OCI-LY7 (cell line): ENCODE data around the gene ELFN1. TPM values are rescaled to one million over a fixed set of nuclear protein-coding genes. Genes with fewer than 3 reads are reported as not detected.

Experiments used
- BruUV-seq: library from RNA; stranded (reverse); fragments of 400-500 nt; replicated peaks from 2 replicates; lab custom pipeline; 2021; lab: Mats Ljungman, UMichigan
- CTCF ChIA-PET: fragments of 300-600 bp; sonication (Branson Sonifier 250); formaldehyde crosslinking; loops from one replicate; lab custom pipeline; 2022; ENCODE audit warnings: antibody characterized with exemption; ENCODE audit not compliant: unreplicated experiment; lab: Charles Lee
- POLR2A ChIA-PET: fragments of 300-600 bp; sonication (Branson Sonifier 250); formaldehyde crosslinking; loops from one replicate; lab custom pipeline; 2022; ENCODE audit warnings: antibody characterized with exemption; lab: Charles Lee
- DNase-seq: peaks from one replicate; pipeline ENCODE4 v3.0.0-alpha.2; 2015; ENCODE audit warnings: low spot score
- H2AFZ ChIP-seq: fragments of 200-600 bp; sonication (generic), shearing (Covaris generic); 2 replicates; pipeline ENCODE4 v1.6.1; 2014; ENCODE audit warnings: mild to moderate bottlenecking, antibody characterized with exemption, low read length, moderate library complexity
- H3K27ac ChIP-seq: fragments of 200-600 bp; sonication (generic); 2 replicates; pipeline ENCODE4 v1.5.1; 2014; ENCODE audit warnings: mixed run types, low read depth, mild to moderate bottlenecking, moderate library complexity, low read length, inconsistent platforms; ENCODE audit not compliant: poor library complexity, severe bottlenecking
- H3K36me3 ChIP-seq: fragments of 200-600 bp; sonication (generic); 2 replicates; pipeline ENCODE4 v1.6.1; 2014; ENCODE audit warnings: mild to moderate bottlenecking, antibody characterized with exemption, low read length, moderate library complexity, mixed read lengths; ENCODE audit not compliant: insufficient read depth
- H3K4me1 ChIP-seq: fragments of 200-600 bp; sonication (generic); 2 replicates; pipeline ENCODE4 v1.5.1; 2014; ENCODE audit warnings: mild to moderate bottlenecking, low read length; ENCODE audit not compliant: insufficient read depth, poor library complexity, severe bottlenecking
- H3K4me2 ChIP-seq: fragments of 200-600 bp; sonication (generic); 2 replicates; pipeline ENCODE4 v1.6.1; 2014; ENCODE audit warnings: mild to moderate bottlenecking, low read length
- H3K4me3 ChIP-seq: fragments of 200-600 bp; sonication (generic); 2 replicates; pipeline ENCODE4 v1.5.1; 2014; ENCODE audit warnings: mild to moderate bottlenecking, low read depth, low read length; ENCODE audit not compliant: poor library complexity, severe bottlenecking
- H3K79me2 ChIP-seq: fragments of 200-600 bp; sonication (generic); 2 replicates; pipeline ENCODE4 v1.6.1; 2016; ENCODE audit warnings: low read depth, mild to moderate bottlenecking, low read length, moderate library complexity, mixed read lengths; ENCODE audit not compliant: insufficient read depth
- H3K9me2 ChIP-seq: fragments of 200-600 bp; sonication (generic); 2 replicates; pipeline ENCODE4 v1.6.1; 2016; ENCODE audit warnings: mild to moderate bottlenecking, low read length, mixed read lengths; ENCODE audit not compliant: insufficient read depth
- H3K9me3 ChIP-seq: fragments of 200-600 bp; sonication (generic); 2 replicates; pipeline ENCODE4 v1.6.1; 2014; ENCODE audit warnings: mild to moderate bottlenecking, mixed run types, low read length, mixed read lengths
- H4K20me1 ChIP-seq: fragments of 200-600 bp; sonication (generic); 2 replicates; pipeline ENCODE4 v1.6.1; 2014; ENCODE audit warnings: mild to moderate bottlenecking, antibody characterized with exemption, low read length, moderate library complexity, mixed read lengths; ENCODE audit not compliant: insufficient read depth
- EZH2phosphoT487 ChIP-seq: fragments of 200-600 bp; sonication (generic); IDR thresholded peaks from 2 replicates; pipeline ENCODE4 v1.6.1; 2018; ENCODE audit warnings: low read depth, borderline replicate concordance, mild to moderate bottlenecking, mixed run types, antibody characterized with exemption, low read length, moderate library complexity, mixed read lengths
- intact Hi-C: fragments of 100-400 bp; cut with micrococcal nuclease; formaldehyde crosslinking; loops from one replicate; pipeline ENCODE4 v1.10.0; 2022; ENCODE audit not compliant: unreplicated experiment
- total RNA-seq, 2 experiments: library from RNA; depleted of rRNA in 1 of 2; stranded (reverse); fragments of >200 nt in 1 of 2; shearing (Covaris generic) in 1 of 2; gene quantifications; 2 replicates each; pipeline ENCODE4 v1.2.3, GENCODE V29; 2014 to 2022
- TF ChIP-seq, protein P1 (sequence below): fragments of 200-600 bp; sonication (generic); conservative IDR thresholded peaks from 2 replicates; pipeline ENCODE4 v1.5.1; 2014; ENCODE audit warnings: mild to moderate bottlenecking, antibody characterized with exemption, low read length, moderate library complexity, mixed read lengths

The ELFN1 gene
- total RNA-seq, 2 experiments from 2014 or later = not detected

DNA sequence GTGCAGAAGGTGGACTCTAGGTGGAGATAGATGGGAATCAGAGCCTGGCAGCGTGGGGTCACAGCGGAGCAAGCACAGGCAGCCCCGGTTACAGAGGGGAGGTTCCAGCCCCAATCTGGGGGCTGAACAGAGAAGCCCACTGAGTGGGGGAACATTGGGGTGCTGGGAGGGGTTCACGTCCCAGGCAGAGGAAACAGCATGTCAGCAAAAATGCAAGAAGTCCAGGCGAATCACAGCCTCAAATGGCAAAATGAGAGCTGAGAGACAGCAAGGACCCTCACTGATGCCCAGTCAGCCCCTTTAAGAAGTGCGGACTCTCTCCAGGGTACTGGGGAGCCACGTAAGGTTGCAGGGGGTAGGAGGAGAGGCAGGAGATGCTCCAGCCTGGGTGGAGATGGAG, 62.0 kb downstream of the ELFN1 start:
- H3K4me3 ChIP-seq = no peak overlapping the region
- no peaks in the 10 kb centered on the region for H3K9me3 ChIP-seq
- H3K36me3 ChIP-seq = no peaks in the 10 kb centered on the region
- POLR2A ChIA-PET = no interaction called here
- no peaks in the 10 kb centered on the region for H3K79me2 ChIP-seq
- H2AFZ ChIP-seq = no peak overlapping the region
- no peak overlapping the region for H3K4me2 ChIP-seq
- intact Hi-C loops = no loop called here
- H3K4me1 ChIP-seq = no peaks in the 10 kb centered on the region
- CTCF ChIA-PET = no interaction called here
- DNase-seq = no peak
- no peaks in the 10 kb centered on the region for H3K9me2 ChIP-seq
- no TSS peak for BruUV-seq
- H3K27ac ChIP-seq = no peak overlapping the region
- H4K20me1 ChIP-seq = no peaks in the 10 kb centered on the region
- TF ChIP-seq EZH2phosphoT487 = no peak
- TF ChIP-seq, protein P1, sequence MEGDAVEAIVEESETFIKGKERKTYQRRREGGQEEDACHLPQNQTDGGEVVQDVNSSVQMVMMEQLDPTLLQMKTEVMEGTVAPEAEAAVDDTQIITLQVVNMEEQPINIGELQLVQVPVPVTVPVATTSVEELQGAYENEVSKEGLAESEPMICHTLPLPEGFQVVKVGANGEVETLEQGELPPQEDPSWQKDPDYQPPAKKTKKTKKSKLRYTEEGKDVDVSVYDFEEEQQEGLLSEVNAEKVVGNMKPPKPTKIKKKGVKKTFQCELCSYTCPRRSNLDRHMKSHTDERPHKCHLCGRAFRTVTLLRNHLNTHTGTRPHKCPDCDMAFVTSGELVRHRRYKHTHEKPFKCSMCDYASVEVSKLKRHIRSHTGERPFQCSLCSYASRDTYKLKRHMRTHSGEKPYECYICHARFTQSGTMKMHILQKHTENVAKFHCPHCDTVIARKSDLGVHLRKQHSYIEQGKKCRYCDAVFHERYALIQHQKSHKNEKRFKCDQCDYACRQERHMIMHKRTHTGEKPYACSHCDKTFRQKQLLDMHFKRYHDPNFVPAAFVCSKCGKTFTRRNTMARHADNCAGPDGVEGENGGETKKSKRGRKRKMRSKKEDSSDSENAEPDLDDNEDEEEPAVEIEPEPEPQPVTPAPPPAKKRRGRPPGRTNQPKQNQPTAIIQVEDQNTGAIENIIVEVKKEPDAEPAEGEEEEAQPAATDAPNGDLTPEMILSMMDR = no peak

DNA sequence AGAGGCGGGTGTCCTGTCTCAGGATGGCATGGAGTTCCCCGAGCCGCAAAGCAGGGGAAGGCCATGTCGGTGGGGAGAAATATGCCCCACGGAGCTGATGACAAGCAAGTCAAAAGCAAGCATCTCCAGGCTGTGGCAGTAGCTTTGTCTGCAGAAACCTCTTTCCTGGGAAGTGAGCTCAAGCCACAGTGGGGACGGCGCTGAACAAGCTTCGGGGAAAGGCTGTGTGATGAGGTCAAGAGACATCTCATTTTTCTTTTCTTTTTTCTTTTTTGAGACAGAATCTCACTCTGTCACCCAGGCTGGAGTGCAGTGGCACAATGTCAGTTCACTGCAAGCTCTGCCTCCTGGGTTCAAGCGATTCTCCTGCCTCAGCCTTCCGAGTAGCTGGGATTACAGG, 62.6 kb downstream of the ELFN1 start:
- ChIA-PET POLR2A (no interaction called here), CTCF (no interaction called here)
- H3K4me1 ChIP-seq = no peaks in the 10 kb centered on the region
- no peaks in the 10 kb centered on the region for H3K9me2 ChIP-seq
- no TSS peak for BruUV-seq
- H2AFZ ChIP-seq = no peak overlapping the region
- H3K4me2 ChIP-seq = no peak overlapping the region
- no peak overlapping the region for H3K27ac ChIP-seq
- DNase-seq = no peak
- intact Hi-C loops = no loop called here
- H3K4me3 ChIP-seq = no peak overlapping the region
- H3K36me3 ChIP-seq = no peaks in the 10 kb centered on the region
- no peaks in the 10 kb centered on the region for H3K79me2 ChIP-seq
- no peaks in the 10 kb centered on the region for H3K9me3 ChIP-seq
- no peaks in the 10 kb centered on the region for H4K20me1 ChIP-seq
- no peak for TF ChIP-seq EZH2phosphoT487
- TF ChIP-seq, protein P1 = no peak

DNA sequence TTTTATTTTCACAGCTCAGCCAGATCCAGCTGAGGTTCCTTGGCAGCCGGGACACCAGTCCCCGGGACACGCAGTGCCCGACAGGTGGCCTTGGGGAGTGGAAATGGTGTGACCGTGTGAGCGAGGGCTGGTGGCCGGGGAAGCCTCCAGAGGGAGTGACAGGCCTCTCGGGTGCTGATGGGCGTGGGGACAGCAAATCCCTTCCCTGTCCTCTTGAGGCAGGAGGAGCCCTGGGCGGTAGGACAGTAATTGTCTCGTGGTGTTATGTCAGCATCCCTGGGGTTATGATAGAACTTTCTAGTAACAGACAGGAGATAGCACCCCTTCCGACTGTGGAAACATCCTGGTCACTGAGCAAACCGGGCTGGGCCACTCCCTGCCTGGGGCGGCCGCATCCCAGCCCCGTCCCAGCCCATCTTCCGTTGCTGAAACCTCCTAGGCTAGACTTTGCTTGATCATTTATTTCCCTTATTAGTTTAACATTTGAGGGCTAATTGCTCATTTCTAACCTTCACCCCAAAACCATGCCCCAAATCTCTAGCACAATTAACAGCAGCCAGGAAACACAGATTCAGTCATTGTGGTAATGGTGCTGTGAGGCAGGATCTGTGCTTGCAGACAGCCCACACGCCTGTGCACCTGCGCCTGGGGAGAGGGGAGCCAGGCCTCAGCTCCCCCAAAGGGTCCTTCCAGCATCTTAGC, 63.3 kb downstream of the ELFN1 start:
- H3K36me3 ChIP-seq = no peaks in the 10 kb centered on the region
- TF ChIP-seq EZH2phosphoT487 = no peak
- TF ChIP-seq, protein P1 = no peak
- POLR2A ChIA-PET = no interaction called here
- H2AFZ ChIP-seq = no peak overlapping the region
- H3K9me3 ChIP-seq = no peaks in the 10 kb centered on the region
- intact Hi-C loops = no loop called here
- no peaks in the 10 kb centered on the region for H3K9me2 ChIP-seq
- H3K79me2 ChIP-seq = no peaks in the 10 kb centered on the region
- no peak overlapping the region for H3K4me3 ChIP-seq
- DNase-seq = no peak
- no peaks in the 10 kb centered on the region for H3K4me1 ChIP-seq
- H4K20me1 ChIP-seq = no peaks in the 10 kb centered on the region
- H3K27ac ChIP-seq = no peak overlapping the region
- H3K4me2 ChIP-seq = no peak overlapping the region
- no TSS peak for BruUV-seq
- CTCF ChIA-PET = no interaction called here
